ENCODE results near the gene OPHN1. TPM values are rescaled to one million over a fixed set of nuclear protein-coding genes. Genes with fewer than 3 reads are reported as not detected.

OPHN1 gene
- total RNA-seq, 1 experiment from 2014 or later, result 72.0 TPM

DNA sequence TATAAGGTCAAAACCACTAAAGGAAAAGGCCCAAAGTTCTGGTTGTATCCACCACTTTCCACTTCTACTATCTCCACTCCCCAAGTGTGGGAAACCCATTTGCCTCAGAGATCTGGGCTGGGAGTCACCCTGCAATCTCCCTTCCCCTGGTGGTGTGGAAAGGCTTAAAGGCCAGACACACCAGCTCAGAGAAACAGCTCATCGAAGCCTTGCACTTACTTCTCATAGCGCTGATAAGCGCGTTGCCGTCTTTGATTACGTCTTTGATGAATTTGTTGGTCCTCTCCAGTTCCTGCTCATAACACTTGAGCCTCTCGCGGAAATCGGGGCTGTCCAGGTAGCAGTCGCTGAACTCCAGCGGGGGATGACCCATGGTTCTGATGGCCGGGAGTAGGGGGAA lies 647 bp downstream of the OPHN1 start:
- in situ Hi-C loops (cut with HindIII; ENCODE audit: low pct_unique_long_range_greater_than_20kb, low sequenced_read_pairs), result no loop called here
- peak; percentile 1 for DNase-seq (ENCODE audit: low read depth, low spot score)

DNA sequence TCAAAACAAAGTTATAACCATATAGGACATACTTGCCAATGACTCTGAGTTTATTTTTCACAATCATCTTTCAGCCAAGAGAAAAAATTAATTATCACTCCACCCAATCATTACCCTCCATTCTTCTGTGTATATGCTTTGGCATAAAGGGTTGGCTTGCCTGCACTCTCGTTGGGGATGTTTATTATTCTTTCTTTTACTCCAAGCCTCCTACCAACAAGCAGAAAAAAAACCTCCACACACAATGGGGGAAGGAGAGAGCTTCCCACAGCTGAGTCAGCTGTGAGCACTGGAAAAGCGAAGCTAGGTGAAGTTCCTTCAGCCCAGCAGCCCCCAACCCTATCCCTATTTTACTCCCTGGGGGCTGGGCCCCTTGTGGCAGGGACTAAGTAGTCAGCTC lies 1.5 kb downstream of the OPHN1 start:
- in situ Hi-C loops (cut with HindIII; ENCODE audit: low pct_unique_long_range_greater_than_20kb, low sequenced_read_pairs), result no loop called here
- no peak for DNase-seq (ENCODE audit: low read depth, low spot score)

DNA sequence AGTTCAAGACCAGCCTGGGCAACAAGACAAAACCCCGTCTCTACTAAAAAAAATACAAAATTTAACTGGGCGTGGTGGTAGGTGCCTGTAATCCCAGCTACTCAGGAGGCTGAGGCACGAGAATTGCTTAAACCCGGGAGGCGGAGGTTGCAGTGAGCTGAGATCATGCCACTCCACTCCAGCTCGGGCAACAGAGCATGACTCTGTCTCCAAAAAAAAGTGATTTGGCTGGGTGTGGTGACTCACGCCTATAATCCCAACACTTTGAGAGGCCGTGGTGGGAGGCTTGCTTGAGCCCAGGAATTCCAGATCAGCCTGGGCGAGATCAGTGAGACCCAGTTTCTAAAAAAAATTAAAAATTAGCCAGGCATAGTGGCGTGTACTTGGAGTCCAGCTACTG lies 4.1 kb downstream of the OPHN1 start:
- no peak for DNase-seq (ENCODE audit: low read depth, low spot score)
- in situ Hi-C loops (cut with HindIII; ENCODE audit: low pct_unique_long_range_greater_than_20kb, low sequenced_read_pairs), result no loop called here

DNA sequence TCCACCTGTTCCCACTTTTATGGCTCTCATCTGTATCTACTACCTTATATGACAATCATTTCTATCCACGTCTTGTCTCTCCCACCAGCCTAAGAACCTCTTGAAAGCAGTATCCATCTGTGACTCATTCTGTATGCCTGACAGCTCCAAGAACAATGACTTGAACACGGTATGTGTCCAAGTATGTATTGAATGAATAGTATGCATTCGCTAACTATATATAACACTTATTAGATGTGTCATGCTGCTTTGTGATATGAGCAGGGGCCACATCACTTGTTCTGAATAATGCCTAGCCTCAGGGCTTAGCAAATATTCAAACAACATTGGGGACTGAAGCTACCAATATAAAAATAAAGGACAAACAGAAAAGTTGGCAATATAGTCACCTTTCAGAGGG lies 4.9 kb downstream of the OPHN1 start:
- DNase-seq (ENCODE audit: low read depth, low spot score), result no peak
- in situ Hi-C loops (cut with HindIII; ENCODE audit: low pct_unique_long_range_greater_than_20kb, low sequenced_read_pairs), result no loop called here

DNA sequence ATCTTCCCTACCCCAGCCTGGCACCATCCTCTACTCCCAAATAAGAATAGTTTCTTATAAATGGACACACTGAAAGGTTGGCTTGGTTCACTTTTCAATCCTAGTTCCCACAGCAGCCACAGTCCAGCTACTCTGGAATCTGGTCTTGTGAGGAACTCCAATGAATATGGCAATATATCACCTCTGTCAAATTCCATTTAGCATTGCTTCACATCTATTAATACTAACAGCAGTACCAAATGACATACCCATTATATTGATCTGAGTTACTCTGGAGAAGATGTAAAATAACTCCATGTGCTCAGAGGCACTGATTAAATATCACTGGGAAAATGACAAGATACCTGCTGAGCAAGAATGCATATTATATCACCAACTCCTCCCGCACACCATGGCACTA lies 8.6 kb downstream of the OPHN1 start:
- in situ Hi-C loops (cut with HindIII; ENCODE audit: low pct_unique_long_range_greater_than_20kb, low sequenced_read_pairs), result no loop called here

DNA sequence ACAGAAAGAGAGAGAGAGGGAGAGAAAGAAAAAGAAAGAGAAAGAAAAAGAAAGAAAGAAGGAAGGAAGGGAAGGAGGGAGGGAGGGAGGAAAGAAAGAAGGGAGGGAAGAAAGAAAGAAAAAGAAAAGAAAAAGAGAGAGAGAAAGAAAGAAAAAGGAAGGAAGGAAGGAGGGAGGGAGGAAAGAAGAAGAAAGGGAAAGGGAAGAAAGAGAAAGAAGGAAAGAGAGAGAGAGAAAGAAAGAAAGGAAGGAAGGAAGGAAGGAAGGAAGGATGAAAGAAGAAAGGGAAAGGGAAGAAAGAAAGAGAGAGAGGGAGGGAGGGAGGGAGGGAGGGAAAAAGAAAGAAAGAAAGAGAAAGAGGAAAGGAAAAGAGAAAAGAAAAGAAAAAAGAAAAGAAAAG lies 10.8 kb downstream of the OPHN1 start:
- in situ Hi-C loops (cut with HindIII; ENCODE audit: low pct_unique_long_range_greater_than_20kb, low sequenced_read_pairs), result no loop called here
- DNase-seq (ENCODE audit: low read depth, low spot score), result no peak

More for the DNA sequence above, 8.6 kb downstream of the OPHN1 start:
- no peak for DNase-seq (ENCODE audit: low read depth, low spot score)

- DNase-seq (ENCODE audit: low read depth, low spot score), result no peak
- in situ Hi-C loops (cut with HindIII; ENCODE audit: low pct_unique_long_range_greater_than_20kb, low sequenced_read_pairs), result no loop called here
Measured at GRCh38 chrX:68421636-68422035, 11.7 kb downstream of the OPHN1 start.

- in situ Hi-C loops (cut with HindIII; ENCODE audit: low pct_unique_long_range_greater_than_20kb, low sequenced_read_pairs), result no loop called here
- no peak for DNase-seq (ENCODE audit: low read depth, low spot score)
Measured at GRCh38 chrX:68420559-68420958, 12.7 kb downstream of the OPHN1 start.

DNA sequence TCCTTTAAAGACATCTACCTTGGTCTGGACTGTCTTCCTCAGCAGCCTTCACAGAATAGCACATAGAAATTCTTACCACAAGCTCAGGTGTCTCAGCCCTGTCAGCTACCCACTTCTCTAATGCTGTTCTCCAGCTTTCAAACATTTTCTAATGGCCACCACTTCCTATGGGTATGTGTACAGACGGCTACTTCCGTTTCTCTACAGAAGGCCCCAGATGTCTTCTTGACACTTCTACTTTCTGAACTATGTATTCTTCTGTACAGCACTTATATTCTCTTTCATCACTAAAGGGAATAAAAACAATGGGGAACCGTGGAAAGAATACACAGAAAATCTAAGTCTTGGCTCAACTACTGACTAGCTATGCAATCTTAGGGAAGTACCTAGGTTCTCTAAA lies 13.3 kb downstream of the OPHN1 start:
- no peak for DNase-seq (ENCODE audit: low read depth, low spot score)
- in situ Hi-C loops (cut with HindIII; ENCODE audit: low pct_unique_long_range_greater_than_20kb, low sequenced_read_pairs), result no loop called here

DNA sequence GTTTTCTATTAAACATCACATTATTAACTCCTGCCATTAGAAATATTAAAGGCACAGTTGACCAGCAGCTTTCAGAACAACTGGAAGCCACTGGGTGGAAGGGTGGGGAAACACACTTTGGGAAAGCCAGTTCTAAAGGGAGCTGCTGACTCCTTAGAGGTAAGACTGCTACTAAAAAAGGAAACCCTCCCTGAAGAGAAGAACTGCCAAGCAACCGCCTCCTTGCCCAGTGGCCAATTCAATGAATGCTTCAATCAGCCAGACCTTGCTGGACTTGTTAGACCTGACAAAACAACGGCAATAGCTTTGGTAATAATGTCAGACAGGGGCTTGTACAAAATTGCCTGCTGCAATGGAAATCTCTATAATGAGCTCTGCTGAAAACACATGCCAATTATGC lies 15.6 kb downstream of the OPHN1 start:
- no peak for DNase-seq (ENCODE audit: low read depth, low spot score)
- in situ Hi-C loops (cut with HindIII; ENCODE audit: low pct_unique_long_range_greater_than_20kb, low sequenced_read_pairs), result no loop called here

DNA sequence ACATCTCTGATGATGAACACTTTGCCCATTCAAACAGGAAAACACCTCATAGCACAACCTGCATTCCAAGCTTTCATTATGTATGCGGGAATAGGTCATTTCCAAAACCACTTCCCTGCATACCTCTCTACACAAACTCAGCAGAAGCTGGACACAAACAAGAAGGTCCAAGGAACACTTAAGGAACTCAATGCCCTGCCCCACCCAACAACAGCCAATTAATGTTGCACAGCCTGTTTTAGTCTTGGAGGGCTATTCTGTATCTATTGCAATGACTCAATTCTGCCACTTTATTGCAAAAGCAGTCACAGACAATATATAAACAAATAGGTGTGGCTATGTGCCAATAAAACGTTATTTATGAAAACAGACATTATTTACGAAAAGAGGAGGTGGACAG lies 16.7 kb downstream of the OPHN1 start:
- no peak for DNase-seq (ENCODE audit: low read depth, low spot score)
- in situ Hi-C loops (cut with HindIII; ENCODE audit: low pct_unique_long_range_greater_than_20kb, low sequenced_read_pairs), result no loop called here

- peak; percentile 1 for DNase-seq (ENCODE audit: low read depth, low spot score)
- in situ Hi-C loops (cut with HindIII; ENCODE audit: low pct_unique_long_range_greater_than_20kb, low sequenced_read_pairs), result no loop called here
Measured at GRCh38 chrX:68415316-68415715, 18.0 kb downstream of the OPHN1 start.

DNA sequence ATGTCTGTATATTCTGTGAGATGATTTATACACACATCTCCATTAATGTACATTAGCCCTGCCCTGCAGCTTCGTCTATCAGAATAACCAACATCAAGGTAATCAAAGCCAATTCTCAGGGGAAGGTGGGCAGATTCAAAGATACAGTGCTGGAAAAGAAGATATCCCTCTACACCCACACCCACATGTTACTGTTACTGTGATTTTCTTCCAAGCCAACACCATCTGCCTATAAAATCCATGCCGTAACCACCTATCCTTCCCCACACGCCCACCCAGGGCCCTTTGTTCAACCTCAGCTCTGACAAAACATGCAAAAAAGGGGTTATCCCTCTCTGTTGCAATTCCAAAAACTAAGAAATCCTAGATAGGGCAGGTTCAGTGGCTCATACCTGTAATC lies 20.0 kb downstream of the OPHN1 start:
- in situ Hi-C loops (cut with HindIII; ENCODE audit: low pct_unique_long_range_greater_than_20kb, low sequenced_read_pairs), result no loop called here
- no peak for DNase-seq (ENCODE audit: low read depth, low spot score)

GRCh38 chrX:68411729-68412128 lies 21.6 kb downstream of the OPHN1 start:
- in situ Hi-C loops (cut with HindIII; ENCODE audit: low pct_unique_long_range_greater_than_20kb, low sequenced_read_pairs), result no loop called here
- DNase-seq (ENCODE audit: low read depth, low spot score), result no peak

- DNase-seq (ENCODE audit: low read depth, low spot score), result peak; percentile 3
- in situ Hi-C loops (cut with HindIII; ENCODE audit: low pct_unique_long_range_greater_than_20kb, low sequenced_read_pairs), result no loop called here
Measured at GRCh38 chrX:68409194-68409593, 24.1 kb downstream of the OPHN1 start.

- in situ Hi-C loops (cut with HindIII; ENCODE audit: low pct_unique_long_range_greater_than_20kb, low sequenced_read_pairs), result no loop called here
- DNase-seq (ENCODE audit: low read depth, low spot score), result no peak
Measured at GRCh38 chrX:68403522-68403921, 29.8 kb downstream of the OPHN1 start.

- in situ Hi-C loops (cut with HindIII; ENCODE audit: low pct_unique_long_range_greater_than_20kb, low sequenced_read_pairs), result no loop called here
- DNase-seq (ENCODE audit: low read depth, low spot score), result no peak
Measured at GRCh38 chrX:68403038-68403437, 30.3 kb downstream of the OPHN1 start.

DNA sequence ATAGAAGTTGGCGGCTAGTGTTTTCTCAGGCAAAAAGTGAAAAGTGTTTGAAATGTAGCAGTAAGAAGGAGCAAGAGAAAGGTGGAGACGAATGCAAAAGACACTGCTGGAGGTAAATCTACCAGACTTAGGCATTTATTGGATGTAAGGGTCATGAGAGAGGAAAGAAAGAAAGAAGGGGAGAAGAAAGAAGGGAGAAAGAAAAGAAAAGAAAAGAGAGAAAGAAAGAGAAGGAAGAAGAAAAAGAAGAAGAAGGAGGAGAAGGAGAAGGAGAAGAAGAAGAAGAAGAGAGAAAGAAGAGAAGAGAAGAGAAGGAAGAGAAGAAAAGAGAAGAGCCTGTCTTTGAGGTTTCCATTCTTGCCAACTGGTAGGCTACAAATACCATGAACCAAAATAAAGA lies 31.2 kb downstream of the OPHN1 start:
- in situ Hi-C loops (cut with HindIII; ENCODE audit: low pct_unique_long_range_greater_than_20kb, low sequenced_read_pairs), result no loop called here
- DNase-seq (ENCODE audit: low read depth, low spot score), result no peak

- no peak for DNase-seq (ENCODE audit: low read depth, low spot score)
- in situ Hi-C loops (cut with HindIII; ENCODE audit: low pct_unique_long_range_greater_than_20kb, low sequenced_read_pairs), result no loop called here
Measured at GRCh38 chrX:68398291-68398690, 35.0 kb downstream of the OPHN1 start.

- in situ Hi-C loops (cut with HindIII; ENCODE audit: low pct_unique_long_range_greater_than_20kb, low sequenced_read_pairs), result no loop called here
- no peak for DNase-seq (ENCODE audit: low read depth, low spot score)
Measured at GRCh38 chrX:68396953-68397352, 36.3 kb downstream of the OPHN1 start.

All from SK-MEL-5 (cell line).